K562 (cell line): ENCODE data around the gene B3GNT9. TPM values are rescaled to one million over a fixed set of nuclear protein-coding genes. Genes with fewer than 3 reads are reported as not detected.
A peak's percentile ranks its signal among the peaks of the same experiment; 100 is the strongest.

Source experiments
- BHLHE40 ChIP-seq: IDR thresholded peaks from 2 replicates; pipeline ENCODE4 v1.6.1; 2011; ENCODE audit warnings: low read length, improper control_type of control experiment
- DNMT1 ChIP-seq: fragments of 450-650 bp; IDR thresholded peaks from 2 replicates; pipeline ENCODE4 v1.6.1; 2016; ENCODE audit warnings: antibody characterized with exemption, mild to moderate bottlenecking
- E2F3 ChIP-seq: fragments of 250-450 bp; sonication (Bioruptor Pico); IDR thresholded peaks from 2 replicates; pipeline ENCODE4 v1.4.0; 2020; ENCODE audit warnings: mild to moderate bottlenecking
- ELF4 ChIP-seq: fragments of 450-650 bp; formaldehyde crosslinking; IDR thresholded peaks from 2 replicates; pipeline ENCODE4 v1.4.0; 2022; ENCODE audit warnings: missing genetic modification characterization
- GATAD2B ChIP-seq: fragments of 450-650 bp; IDR thresholded peaks from 2 replicates; pipeline ENCODE4 v1.6.1; 2017; ENCODE audit warnings: mild to moderate bottlenecking, borderline replicate concordance
- HDAC3 ChIP-seq: fragments of 450-650 bp; IDR thresholded peaks from 2 replicates; pipeline ENCODE4 v1.6.1; 2018; ENCODE audit warnings: borderline replicate concordance, mild to moderate bottlenecking, moderate library complexity; ENCODE audit not compliant: partially characterized antibody
- KAT7 ChIP-seq: sonication (generic); formaldehyde crosslinking; IDR thresholded peaks from 2 replicates; pipeline ENCODE4 v1.8.0; 2022; ENCODE audit warnings: missing genetic modification reagents, mild to moderate bottlenecking, borderline replicate concordance
- NEUROD1 ChIP-seq: fragments of 150-350 bp; IDR thresholded peaks from 2 replicates; pipeline ENCODE4 v1.6.1; 2014; ENCODE audit warnings: borderline replicate concordance, low read length, low read depth; ENCODE audit not compliant: partially characterized antibody
- POLR2AphosphoS2 ChIP-seq: IDR thresholded peaks from 2 replicates; pipeline ENCODE4 v1.6.1; 2012; ENCODE audit warnings: low read length, improper control_type of control experiment
- RUNX1 ChIP-seq: sonication (generic); IDR thresholded peaks from 2 replicates; pipeline ENCODE4 v1.6.1; 2016; ENCODE audit warnings: antibody characterized with exemption, low read depth
- SMC3 ChIP-seq: conservative IDR thresholded peaks from 2 replicates; pipeline ENCODE4 v1.6.1; 2011; ENCODE audit warnings: low read depth, low read length, improper control_type of control experiment; ENCODE audit not compliant: insufficient read depth
- STAT5B ChIP-seq: fragments of 250-450 bp; sonication (Bioruptor Pico); IDR thresholded peaks from 2 replicates; pipeline ENCODE4 v1.8.0; 2021; ENCODE audit warnings: mild to moderate bottlenecking, inconsistent platforms
- XRCC5 ChIP-seq: fragments of 200-400 bp; formaldehyde crosslinking; IDR thresholded peaks from 2 replicates; pipeline ENCODE4 v1.6.1; 2017; ENCODE audit warnings: low read depth, mild to moderate bottlenecking, low read length
- polyA plus RNA-seq, 8 experiments: library from polyadenylated mRNA; depleted of rRNA in 4 of 8; stranded (reverse) in 5 of 8; unstranded in 3 of 8; fragments of >200 nt; fragmentation: Nextera tagmentation in 2 of 8; fragmentation: Illumina TruSeq in 1 of 8; extraction: Ambion mirVana in 2 of 8; extraction: Trizol in 1 of 8; gene quantifications; 2 replicates each; pipeline versions ENCODE4 v1.2.1 to v1.2.3, GENCODE V29; 2011 to 2014; ENCODE audit warnings: inconsistent platforms in 1 of 8, missing spikeins in 1 of 8
- total RNA-seq, 7 experiments: library from RNA; depleted of rRNA in 6 of 7; stranded (reverse); fragments of >200 nt in 6 of 7; fragmentation: Illumina TruSeq in 2 of 7; extraction: Trizol in 2 of 7; gene quantifications; 2 replicates each; pipeline versions ENCODE4 v1.2.1 to v1.2.3, GENCODE V29; 2011 to 2021; ENCODE audit warnings: low replicate concordance in 1 of 7
- TF ChIP-seq, protein P1 (sequence below), 2 experiments: fragments of 450-650 bp; IDR thresholded peaks; 2 replicates each; pipeline ENCODE4 v1.6.1; 2018; ENCODE audit warnings: mild to moderate bottlenecking in 2 of 2, low read depth in 1 of 2; ENCODE audit not compliant: partially characterized antibody in 2 of 2
- TF ChIP-seq, protein P2 (sequence below): sonication (generic); formaldehyde crosslinking; IDR thresholded peaks from 2 replicates; pipeline ENCODE4 v1.8.0; 2022; ENCODE audit warnings: mild to moderate bottlenecking, missing genetic modification reagents
- TF ChIP-seq, protein P3 (sequence below), 2 experiments: fragments of 450-650 bp; IDR thresholded peaks; 2 replicates each; pipeline ENCODE4 v1.6.1; 2016
- TF ChIP-seq, protein P4 (sequence below): IDR thresholded peaks from 2 replicates; pipeline ENCODE4 v1.6.1; 2011; ENCODE audit warnings: borderline replicate concordance, low read depth, mild to moderate bottlenecking, moderate library complexity, low read length; ENCODE audit not compliant: insufficient read depth, poor library complexity, severe bottlenecking

Gene B3GNT9
- total and polyA plus RNA-seq, 9 of the 15 experiments (the other 6 are each of a cell fraction or from before 2014, with no cell fraction given): 0.01 to 1.8 (median 1.1) TPM; not detected in 1

DNA sequence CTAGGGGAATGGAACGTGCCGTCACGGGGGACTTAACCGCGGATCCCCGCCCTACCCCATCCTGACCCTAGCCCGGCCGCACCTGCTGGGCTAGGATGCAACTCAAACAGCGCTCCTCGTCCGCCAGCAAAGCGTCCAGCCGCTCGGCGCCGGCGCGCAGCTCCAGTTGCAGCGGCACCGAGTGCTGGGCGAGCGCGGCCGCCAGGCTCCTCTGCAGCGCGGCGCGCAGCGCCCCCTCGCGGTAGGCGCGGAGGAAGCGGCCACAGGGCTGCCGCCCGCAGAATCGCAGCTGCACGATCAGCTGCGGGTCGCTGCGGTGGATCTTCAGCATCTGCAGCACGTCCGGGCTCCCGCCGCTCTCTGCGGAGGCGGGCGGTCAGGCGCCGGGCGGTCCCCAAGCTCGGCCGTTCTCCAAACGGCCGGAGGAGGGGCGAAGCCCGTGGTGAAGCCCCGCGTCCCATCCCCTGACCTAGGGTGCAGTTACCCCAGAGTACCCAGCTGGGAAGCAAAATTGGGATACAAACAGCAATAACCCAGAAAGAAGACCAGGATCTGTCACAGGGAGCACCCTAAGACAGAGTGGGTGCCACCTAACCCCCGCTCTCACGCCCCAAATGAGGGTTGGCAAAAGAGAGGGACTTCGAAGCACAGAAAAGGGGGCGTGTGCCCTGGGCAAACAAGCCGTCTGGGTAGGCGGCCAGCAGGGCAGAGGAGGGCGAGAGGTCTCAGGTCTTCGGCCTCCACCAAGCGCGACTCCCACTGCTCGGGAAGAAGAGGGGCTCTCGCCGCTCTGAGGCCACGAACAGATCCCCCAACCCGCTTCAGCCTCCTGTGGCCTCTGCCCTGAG lies 4.7 kb upstream of the B3GNT9 start (continued):
- peak; percentile 96 for TF ChIP-seq SMC3
- no peak for TF ChIP-seq NEUROD1
- TF ChIP-seq, protein P1, sequence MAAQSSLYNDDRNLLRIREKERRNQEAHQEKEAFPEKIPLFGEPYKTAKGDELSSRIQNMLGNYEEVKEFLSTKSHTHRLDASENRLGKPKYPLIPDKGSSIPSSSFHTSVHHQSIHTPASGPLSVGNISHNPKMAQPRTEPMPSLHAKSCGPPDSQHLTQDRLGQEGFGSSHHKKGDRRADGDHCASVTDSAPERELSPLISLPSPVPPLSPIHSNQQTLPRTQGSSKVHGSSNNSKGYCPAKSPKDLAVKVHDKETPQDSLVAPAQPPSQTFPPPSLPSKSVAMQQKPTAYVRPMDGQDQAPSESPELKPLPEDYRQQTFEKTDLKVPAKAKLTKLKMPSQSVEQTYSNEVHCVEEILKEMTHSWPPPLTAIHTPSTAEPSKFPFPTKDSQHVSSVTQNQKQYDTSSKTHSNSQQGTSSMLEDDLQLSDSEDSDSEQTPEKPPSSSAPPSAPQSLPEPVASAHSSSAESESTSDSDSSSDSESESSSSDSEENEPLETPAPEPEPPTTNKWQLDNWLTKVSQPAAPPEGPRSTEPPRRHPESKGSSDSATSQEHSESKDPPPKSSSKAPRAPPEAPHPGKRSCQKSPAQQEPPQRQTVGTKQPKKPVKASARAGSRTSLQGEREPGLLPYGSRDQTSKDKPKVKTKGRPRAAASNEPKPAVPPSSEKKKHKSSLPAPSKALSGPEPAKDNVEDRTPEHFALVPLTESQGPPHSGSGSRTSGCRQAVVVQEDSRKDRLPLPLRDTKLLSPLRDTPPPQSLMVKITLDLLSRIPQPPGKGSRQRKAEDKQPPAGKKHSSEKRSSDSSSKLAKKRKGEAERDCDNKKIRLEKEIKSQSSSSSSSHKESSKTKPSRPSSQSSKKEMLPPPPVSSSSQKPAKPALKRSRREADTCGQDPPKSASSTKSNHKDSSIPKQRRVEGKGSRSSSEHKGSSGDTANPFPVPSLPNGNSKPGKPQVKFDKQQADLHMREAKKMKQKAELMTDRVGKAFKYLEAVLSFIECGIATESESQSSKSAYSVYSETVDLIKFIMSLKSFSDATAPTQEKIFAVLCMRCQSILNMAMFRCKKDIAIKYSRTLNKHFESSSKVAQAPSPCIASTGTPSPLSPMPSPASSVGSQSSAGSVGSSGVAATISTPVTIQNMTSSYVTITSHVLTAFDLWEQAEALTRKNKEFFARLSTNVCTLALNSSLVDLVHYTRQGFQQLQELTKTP (IDR thresholded peaks at IDR 0.05; ENCODE audit: low read depth in 1 of 2, partially characterized antibody in 2 of 2): no peak
- TF ChIP-seq STAT5B: no peak
- TF ChIP-seq, protein P2, sequence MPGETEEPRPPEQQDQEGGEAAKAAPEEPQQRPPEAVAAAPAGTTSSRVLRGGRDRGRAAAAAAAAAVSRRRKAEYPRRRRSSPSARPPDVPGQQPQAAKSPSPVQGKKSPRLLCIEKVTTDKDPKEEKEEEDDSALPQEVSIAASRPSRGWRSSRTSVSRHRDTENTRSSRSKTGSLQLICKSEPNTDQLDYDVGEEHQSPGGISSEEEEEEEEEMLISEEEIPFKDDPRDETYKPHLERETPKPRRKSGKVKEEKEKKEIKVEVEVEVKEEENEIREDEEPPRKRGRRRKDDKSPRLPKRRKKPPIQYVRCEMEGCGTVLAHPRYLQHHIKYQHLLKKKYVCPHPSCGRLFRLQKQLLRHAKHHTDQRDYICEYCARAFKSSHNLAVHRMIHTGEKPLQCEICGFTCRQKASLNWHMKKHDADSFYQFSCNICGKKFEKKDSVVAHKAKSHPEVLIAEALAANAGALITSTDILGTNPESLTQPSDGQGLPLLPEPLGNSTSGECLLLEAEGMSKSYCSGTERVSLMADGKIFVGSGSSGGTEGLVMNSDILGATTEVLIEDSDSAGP (CRISPR knock-in tag): no peak
- TF ChIP-seq E2F3 (CRISPR knock-in tag): no peak
- peak; percentile 66 for TF ChIP-seq BHLHE40
- no peak for TF ChIP-seq POLR2AphosphoS2
- no peak for TF ChIP-seq HDAC3
- TF ChIP-seq, protein P3, sequence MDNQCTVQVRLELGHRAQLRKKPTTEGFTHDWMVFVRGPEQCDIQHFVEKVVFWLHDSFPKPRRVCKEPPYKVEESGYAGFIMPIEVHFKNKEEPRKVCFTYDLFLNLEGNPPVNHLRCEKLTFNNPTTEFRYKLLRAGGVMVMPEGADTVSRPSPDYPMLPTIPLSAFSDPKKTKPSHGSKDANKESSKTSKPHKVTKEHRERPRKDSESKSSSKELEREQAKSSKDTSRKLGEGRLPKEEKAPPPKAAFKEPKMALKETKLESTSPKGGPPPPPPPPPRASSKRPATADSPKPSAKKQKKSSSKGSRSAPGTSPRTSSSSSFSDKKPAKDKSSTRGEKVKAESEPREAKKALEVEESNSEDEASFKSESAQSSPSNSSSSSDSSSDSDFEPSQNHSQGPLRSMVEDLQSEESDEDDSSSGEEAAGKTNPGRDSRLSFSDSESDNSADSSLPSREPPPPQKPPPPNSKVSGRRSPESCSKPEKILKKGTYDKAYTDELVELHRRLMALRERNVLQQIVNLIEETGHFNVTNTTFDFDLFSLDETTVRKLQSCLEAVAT (IDR thresholded peaks at IDR 0.05): no peak
- peak; percentile 84; the same call in 1 of the 2 replicates for TF ChIP-seq XRCC5
- no peak for TF ChIP-seq DNMT1
- TF ChIP-seq RUNX1: peak; percentile 22; the same call in 1 of the 2 replicates
- TF ChIP-seq, protein P4, sequence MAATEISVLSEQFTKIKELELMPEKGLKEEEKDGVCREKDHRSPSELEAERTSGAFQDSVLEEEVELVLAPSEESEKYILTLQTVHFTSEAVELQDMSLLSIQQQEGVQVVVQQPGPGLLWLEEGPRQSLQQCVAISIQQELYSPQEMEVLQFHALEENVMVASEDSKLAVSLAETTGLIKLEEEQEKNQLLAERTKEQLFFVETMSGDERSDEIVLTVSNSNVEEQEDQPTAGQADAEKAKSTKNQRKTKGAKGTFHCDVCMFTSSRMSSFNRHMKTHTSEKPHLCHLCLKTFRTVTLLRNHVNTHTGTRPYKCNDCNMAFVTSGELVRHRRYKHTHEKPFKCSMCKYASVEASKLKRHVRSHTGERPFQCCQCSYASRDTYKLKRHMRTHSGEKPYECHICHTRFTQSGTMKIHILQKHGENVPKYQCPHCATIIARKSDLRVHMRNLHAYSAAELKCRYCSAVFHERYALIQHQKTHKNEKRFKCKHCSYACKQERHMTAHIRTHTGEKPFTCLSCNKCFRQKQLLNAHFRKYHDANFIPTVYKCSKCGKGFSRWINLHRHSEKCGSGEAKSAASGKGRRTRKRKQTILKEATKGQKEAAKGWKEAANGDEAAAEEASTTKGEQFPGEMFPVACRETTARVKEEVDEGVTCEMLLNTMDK: peak; percentile 80
- peak; percentile 58; the same call in 1 of the 2 replicates for TF ChIP-seq GATAD2B
- TF ChIP-seq ELF4 (CRISPR knock-in tag): no peak
- TF ChIP-seq KAT7 (CRISPR knock-in tag): 0 out of 2 replicates have a peak, but pooled peaks have one; percentile 70
